CD4-positive, alpha-beta T cell treated with Interleukin-6 at 100 ng/mL for 8 hours (primary cell): ENCODE results near the gene CACNA1G.

Experiments
- DNase-seq: peaks from one replicate; pipeline ENCODE4 v3.0.0-alpha.2; 2020; ENCODE audit warnings: mixed read lengths, low spot score

CACNA1G gene

GRCh38 chr17:50588391-50589049, 28.0 kb downstream of the CACNA1G start:
- DNase-seq, result no peak

GRCh38 chr17:50589095-50589705, 28.7 kb downstream of the CACNA1G start:
- DNase-seq, result no peak

DNA sequence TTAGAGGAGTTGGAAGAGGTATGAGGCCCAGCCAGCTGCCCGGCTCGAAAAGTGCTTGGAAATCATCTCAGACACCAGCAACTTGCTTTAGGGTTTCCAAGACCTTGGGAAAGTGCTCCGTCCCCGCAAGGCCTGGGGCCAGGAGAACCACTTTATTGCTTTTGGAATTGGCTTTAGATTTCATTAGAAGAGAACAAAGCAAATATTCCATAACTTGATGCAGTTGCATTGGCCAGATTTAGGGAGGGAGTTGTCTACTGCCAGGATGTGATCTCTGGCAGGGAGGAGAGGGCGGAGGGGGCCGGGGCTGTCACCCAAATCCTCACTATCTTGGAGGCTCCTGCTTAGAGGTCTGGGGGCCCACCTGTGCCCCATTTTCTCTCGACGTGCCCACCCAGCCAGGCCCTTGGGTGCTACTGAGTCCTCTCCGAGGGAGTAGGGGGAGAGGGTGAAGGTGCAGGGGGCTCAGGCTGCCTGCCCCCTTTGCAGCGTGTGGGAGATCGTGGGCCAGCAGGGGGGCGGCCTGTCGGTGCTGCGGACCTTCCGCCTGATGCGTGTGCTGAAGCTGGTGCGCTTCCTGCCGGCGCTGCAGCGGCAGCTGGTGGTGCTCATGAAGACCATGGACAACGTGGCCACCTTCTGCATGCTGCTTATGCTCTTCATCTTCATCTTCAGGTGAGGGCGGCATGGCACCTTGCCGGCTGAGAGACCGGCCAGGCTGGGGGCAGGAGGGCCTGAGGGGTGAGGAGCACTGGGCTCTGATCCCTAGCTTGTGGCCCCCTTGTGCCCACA, 30.6 kb downstream of the CACNA1G start:
- no peak for DNase-seq

DNA sequence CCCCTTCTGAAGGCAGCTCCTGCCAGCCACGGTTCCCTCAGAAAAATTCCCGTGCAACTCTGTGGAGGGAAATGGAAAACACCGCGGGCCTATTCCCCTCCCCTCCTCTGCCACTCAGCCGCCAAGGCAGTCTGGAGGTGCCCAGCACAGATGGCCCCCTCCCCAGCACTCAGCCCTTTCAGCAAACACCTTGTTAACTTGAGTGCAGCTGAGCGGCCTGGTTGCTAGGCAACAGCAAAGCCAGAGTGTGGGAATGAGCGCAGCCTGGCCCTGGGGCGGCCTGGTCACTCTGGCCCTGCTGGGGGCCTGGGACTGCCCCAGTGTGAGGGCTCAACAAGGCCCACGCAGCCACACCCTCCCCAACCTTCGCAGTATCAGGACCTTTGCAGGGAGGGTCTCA, 32.8 kb downstream of the CACNA1G start:
- DNase-seq, result no peak

DNA sequence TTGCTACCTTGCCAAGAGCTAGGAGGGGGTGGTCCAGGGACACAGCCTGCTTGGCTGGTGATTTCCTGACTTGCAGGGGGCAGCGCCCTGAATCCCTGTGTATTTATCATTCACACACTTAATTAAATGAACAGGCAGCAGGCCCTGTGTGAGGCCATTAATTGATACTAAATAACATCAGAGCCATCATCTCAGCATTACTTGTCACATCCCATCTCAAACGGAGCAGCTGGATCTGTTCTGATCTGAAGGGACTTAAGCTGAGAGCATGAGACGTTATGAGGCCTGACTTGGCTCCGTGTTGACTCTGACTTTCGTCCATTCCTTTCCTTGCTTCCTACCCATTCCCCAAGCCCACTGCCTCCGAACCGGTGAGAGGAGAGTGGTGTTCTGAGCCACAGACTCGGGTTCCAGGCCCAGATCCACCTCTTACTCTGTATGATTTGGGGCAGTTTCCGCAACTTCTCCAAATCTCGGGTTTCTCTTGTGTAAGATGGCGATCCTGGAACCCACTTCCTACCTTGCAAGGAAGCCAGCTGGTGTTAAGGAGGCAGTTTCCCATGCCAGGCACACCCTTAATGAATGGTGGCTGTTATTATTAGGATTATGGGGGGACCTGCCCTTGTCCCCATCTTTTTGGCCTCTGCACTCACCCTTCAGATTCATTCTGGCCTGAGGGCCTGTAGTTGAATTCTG, 33.8 kb downstream of the CACNA1G start:
- no peak for DNase-seq

GRCh38 chr17:50594892-50595291, 34.4 kb downstream of the CACNA1G start:
- no peak for DNase-seq

DNA sequence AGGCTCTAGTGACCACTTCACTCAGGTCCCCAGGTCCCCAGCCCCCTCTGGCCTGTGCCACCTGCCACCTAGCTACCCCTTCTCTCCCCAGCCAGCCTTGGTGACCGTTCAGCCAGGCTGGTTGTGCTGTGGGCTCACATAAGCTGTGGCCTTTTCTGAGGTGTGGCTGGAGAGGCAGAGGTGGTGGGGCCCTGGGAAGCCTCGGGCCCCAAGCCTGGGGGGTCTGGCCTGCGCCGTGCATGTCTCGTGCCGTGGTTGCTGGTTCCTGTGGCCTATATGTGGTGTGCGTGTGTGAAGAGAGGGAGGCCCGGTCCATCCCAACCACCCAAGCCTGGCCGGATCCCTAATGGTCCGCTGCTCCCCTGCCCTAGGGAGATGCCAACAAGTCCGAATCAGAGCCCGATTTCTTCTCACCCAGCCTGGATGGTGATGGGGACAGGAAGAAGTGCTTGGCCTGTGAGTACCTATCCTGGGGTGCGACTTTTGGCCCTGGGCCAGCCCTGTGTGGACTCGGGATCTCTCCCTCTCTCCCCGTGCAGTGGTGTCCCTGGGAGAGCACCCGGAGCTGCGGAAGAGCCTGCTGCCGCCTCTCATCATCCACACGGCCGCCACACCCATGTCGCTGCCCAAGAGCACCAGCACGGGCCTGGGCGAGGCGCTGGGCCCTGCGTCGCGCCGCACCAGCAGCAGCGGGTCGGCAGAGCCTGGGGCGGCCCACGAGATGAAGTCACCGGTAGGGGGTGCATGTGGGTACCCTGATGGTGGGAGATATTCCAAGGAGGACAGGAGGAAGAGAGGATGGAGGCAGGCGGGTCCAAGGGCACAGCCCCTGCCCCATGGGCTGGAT, 35.9 kb downstream of the CACNA1G start:
- no peak for DNase-seq

DNA sequence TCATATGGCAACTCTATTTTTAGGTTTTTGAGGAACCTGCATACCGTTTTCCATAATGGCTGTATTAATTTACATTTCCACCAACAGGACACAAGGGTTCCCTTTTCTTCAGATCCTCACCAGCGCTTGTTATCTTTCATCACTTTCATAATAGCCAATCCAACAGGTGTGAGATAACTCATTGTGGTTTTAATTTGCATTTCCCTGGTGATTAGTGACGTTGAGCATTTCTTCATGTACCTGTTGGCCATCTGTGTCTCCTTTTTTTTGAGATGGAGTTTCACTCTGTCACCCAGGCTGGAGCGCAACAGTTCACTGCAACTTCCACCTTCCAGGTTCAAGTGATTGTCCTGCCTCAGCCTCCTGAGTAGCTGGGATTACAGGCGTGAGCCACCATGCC, 38.0 kb downstream of the CACNA1G start:
- no peak for DNase-seq

- DNase-seq, result no peak
These were observed 39.1 kb downstream of the CACNA1G start for GRCh38 chr17:50599606-50600005.

- DNase-seq, result no peak
These were observed 41.4 kb downstream of the CACNA1G start for GRCh38 chr17:50601823-50602375.

- no peak for DNase-seq
These were observed 42.3 kb downstream of the CACNA1G start for GRCh38 chr17:50602836-50603235.

DNA sequence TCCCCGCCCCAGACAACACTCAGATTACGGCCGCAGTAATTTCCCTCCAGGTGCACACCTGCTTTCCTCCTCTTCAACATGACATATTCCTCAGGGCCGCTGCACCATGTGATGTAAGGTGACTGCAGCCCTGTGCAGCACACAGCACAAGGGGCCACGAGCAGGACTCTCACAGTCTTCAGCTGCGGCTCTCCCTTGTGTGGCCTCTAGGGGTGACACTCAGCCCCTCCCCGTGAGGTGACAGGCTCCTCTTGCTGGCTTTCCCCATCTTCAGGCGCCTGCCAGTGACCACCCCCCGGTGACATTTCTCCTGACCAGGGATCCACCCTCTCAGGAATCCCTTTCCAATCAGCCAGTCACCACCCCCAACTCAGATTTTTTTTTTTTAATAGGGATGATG, 42.8 kb downstream of the CACNA1G start:
- no peak for DNase-seq

DNA sequence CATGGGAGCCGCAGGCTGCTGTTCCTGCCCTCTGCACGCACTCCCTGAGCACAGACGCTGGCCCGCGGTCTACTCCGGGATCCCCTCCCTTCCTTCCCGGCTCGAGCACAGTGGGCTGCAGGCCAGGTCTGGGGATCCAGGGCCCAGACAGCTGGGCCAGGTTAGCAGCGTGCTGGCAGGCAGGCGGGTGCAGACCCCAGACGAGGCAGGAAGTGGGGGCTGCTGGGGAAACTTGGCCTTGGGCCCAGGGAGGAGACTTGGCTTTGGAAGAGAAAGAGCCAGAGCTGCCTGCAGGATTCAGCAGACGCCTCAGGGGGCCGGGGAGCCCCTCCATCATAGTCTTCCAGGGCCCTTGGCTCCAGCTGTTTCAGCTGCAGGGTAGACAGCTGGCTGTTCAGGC, 44.0 kb downstream of the CACNA1G start:
- DNase-seq, result no peak

GRCh38 chr17:50605429-50605828, 44.9 kb downstream of the CACNA1G start:
- DNase-seq, result no peak

DNA sequence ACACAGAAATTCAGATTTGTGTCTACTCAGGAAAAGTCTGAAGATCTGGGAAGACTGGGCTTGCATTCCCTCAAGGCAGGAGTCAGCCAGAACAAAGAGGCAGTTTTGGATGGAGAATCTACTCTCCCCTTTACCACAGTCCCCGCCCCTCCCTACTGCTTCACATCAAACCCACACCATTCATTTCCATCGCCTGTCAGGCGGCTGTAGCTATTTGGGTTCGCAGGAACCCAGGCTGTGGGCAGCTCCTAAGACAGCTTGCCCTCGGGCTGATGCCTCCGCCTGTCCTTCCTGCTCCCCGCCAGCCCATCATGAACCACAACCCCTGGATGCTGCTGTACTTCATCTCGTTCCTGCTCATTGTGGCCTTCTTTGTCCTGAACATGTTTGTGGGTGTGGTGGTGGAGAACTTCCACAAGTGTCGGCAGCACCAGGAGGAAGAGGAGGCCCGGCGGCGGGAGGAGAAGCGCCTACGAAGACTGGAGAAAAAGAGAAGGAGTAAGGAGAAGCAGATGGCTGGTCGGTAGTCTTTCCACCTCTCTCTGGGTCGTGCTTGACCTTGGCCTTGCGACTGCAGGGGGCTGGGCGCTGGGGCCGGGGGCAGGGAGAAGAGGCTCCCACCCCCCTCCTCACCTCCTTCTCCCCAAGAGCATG, 47.1 kb downstream of the CACNA1G start:
- DNase-seq, result no peak

GRCh38 chr17:50608700-50609379, 48.3 kb downstream of the CACNA1G start:
- no peak for DNase-seq

GRCh38 chr17:50609380-50610074, 49.0 kb downstream of the CACNA1G start:
- DNase-seq, result no peak

- no peak for DNase-seq
These were observed 51.1 kb downstream of the CACNA1G start for GRCh38 chr17:50611634-50612033.

DNA sequence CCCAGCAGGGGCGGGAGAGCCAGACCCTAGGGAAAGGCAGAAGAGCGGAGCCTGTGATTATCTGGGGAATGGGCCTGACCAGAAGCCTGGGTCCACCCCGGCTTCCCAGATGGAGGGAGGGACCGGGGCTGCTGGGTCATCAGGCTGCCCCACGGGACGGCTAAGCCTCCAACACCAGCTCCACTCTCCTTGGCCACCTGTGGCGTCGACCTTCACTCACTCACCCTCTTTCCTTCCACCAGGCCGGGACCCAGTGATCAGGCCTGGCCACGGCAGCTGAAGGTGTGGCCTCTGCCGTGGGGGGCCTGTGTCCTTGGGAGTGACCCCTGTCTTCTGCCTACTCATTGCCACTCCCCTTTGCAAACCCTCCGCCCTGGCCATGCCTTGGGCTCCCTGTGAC, 51.8 kb downstream of the CACNA1G start:
- DNase-seq, result no peak
